NOMO-1 treated with dmso at 0.1 percent for 144 hours (cell line): Measurements from ENCODE around the gene MMP7.
A peak's percentile ranks its signal among the peaks of the same experiment; 100 is the strongest.

Source experiments
- DNase-seq: peaks from one replicate; lab custom pipeline; 2025; ENCODE audit not compliant: unreplicated experiment; lab: John Stamatoyannopoulos, UW

MMP7 gene

DNA sequence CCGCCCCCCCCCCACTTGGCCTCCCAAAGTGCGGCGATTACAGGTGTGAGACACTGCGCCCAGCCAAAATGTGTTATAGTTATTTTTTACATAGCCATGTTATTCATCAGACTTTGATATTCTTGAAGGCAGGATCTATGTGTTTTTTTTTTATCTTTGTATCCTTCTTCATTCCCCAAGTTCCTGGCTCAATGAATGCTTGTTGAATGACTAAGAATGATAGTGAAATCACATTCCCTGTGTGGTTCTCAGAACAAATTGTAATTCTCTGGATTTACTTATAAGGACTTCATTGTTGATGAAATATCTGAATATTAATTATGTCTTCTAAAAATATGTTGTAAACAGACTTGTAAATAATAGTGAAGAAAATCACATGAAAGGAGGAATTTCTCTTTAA is 33.5 kb downstream of the MMP7 start:
- no peak for DNase-seq

DNA sequence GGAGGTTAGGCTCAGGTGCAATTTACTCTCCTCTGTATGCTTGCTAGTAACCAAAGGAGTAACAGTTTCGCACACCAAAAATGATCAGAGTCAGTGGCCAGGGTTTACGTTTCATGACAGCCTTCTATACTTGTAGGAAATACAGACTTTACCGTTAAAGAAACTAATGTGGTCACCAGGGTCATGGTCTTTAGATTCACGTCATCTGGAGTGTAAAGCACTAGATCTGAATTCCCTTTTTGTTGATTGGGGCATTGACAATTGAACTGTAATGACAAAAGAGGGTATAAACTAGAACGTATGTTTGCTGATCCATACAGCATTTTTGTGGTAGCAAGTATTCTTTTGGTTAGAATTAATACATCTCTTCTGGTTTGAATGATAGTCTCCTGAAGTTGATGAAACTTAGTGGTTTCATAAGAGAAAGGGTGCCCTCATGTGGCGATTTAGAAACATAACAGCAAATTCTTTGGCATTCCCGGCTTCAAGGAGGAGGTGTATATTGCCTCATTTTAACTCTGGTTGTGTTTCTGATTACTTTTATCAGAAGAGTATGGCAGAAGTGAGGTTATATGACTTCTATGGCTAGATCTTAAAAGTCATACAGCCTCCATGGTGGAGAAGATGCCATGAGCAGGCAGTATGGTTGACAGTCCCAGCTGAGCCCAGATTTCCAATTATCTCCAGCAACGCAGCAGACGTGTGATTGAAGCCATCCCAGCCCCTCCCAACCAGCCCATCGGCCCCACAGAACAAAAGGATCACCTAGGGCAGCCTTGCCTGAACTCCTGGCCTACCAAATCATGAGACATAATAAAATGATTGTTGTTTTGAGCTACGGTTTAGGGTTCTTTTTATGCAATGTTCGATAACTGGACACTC is 35.1 kb downstream of the MMP7 start:
- peak; percentile 31 for DNase-seq

DNA sequence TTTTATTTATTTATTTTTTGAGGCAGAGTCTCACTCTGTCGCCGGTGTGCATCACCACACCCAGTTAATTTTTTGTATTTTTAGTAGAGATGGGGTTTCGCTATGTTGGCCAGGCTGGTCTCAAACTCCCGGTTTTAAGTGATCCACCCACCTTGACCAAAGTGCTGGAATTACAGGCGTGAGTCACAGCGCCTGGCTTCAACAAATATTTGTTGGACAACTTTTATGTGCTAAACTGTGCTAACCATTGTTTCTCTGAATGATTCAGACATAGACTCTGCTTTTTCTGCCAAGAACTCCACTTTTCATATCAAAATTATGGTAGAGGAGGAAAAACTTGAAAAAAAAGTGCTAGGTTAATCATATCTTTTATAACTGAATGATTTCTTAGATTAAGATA is 36.3 kb downstream of the MMP7 start:
- no peak for DNase-seq

DNA sequence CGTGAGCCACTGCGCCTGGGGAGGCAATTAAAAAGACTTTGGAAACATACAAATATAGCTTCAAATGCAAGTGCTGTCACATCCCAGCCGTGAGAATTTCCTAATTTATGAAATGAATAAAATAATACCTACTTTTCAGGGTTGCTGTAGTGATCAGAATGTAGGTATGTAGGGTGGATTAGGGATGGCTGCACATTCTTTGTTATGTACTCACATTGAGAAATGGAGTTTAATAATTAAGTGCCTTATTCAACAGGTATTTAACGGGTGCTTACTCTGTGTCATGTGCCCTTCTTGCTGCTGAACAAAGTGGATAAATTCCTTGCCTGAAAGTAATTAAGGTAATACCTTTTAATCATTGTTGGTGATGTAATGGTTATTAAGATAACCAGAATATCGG is 37.0 kb downstream of the MMP7 start:
- no peak for DNase-seq

DNA sequence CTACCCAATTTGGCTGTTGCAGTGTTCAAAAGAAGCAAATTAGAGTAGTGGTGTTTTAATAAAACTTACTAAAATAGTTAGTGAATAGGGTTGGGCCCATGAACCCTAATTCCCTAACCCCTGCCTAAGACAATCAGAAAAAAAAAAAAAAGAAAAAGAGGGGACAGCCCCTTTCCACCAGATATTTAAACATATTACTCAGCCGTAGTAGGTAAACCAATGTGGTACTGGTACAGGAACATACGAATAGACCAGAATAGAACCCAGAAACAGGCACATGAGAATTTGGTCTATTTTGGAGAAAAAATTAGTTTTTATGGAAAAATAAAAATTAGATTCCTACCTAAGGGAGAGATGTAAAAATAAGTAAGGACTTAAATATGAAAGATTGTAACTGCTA is 38.6 kb downstream of the MMP7 start:
- no peak for DNase-seq

DNA sequence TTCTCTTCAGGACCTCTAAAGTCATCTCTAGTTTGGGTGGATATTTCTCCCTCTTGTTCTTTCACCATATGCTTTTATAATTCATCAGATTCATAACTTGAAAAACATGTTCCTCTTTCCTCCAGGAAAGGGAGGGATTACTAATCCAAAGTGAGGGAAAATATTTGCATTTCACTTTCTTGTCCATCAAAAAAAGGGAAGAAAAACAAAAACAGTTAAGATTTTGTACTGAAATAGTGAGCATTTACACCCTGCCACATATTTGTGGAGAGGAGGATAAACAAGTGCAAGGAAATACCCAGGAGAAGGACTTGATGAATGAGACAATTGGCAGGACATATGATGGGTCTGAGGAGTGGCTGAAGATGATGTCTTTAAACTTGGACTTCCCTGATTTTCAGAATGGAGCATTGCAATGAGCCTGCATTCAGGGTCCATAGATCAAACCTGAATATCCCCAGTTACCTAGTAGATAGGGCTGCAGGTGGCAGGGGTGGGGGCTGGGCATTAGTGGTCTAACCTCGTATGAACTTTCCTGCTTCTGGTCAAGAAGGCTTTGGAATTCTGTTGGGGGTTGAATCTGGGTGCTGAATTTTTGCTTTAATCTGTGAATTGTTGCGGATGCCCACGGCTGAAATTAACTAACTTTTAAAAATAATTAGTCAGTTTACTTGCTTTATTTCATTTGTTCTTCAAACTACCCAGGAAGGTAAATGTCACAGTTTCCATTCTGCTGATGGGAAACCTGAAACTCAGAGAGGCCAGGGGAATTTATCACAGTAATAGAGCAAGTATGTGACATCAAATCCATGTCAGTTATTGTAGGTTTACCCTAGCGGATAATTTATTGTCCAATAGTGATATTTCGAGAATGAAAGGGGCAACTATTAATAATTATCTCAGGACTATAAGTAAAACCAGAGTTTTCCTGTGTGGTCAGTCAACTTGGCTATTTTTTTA is 41.1 kb downstream of the MMP7 start:
- DNase-seq, result no peak

DNA sequence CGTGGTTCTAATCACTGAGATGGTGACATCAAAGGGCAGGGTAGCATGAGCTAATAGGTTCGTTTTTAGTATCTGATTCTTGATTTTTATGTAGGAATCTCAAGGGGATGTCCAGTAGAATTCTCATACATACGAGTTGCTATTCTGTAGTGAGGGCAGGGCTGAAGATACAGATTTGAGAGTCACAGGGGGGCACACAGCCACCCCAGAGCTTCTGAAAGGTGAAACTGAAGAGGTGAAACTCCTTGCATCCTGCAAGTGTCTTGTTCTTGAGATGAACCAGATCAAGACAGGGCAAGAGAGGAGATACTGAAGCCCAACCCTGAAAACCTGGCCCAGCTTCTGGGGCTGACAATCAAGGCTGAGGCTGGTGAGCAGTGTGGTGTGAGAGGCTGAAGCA is 42.3 kb downstream of the MMP7 start:
- no peak for DNase-seq

DNA sequence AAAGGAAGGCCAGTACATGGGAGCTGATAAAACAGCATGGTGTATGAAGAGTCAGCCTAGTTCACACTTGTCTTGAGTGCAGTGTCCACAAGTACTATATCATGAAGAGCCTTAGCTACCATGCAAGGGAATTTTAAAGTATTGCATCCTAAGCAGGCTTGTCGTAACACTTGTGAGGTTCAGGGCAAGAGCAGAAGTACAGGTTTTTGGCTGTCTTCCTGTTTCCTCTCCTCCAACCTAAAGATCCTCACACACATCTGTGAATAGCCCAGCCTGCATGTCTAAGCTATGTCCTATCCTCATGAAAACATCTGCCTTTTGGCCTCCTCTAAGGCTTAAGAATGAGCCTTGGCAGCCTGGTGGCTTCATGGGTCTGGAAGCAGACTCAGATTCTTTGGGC is 43.3 kb downstream of the MMP7 start:
- no peak for DNase-seq

DNA sequence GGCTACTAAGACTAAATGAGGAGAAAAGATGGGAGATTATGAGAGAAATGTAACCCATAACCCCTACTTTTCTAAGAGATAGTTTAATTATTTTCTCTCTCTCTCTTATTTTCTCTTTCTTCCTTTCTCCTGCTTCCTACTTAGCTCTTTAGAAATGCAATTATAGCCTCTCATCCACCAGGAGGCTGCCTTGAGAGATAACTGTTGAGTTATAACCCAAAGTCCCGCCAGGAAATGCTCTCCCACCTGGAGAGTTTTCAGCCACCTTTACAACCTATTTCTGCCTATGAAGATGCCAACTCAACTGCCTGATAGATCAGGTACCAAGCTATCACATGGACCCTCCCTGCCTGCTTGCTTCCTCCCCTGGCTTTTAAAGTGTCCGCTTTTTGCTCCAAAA is 44.0 kb downstream of the MMP7 start:
- DNase-seq, result no peak

DNA sequence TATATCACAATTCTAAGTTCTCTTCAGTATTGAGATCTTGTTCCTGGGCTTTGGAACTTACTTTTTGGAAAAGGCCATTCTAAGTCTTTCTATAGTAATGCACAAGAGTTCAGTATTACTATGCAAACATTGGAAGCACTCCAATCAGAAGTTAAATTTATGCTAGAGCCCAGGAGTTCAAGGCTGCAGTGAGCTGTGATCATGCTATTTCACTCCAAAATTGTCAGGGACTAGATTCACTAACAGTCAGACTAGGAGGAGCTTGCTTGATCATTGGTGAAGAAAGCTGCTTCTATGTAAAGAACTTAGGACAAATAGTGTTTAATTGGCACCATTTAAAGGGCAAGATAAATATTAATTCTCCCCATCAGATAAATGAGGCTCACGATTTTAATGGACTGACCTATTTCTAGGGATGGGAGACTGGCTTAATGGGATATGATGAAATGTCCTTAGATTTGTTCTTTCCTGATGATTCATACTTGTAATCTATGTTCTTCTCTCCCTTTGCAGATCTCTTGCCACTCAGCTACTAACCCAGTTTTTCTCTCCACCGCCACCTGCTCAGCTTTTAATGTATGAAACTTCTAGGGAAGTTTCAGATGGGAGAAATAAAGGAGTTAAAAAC is 45.3 kb downstream of the MMP7 start:
- DNase-seq, result no peak

DNA sequence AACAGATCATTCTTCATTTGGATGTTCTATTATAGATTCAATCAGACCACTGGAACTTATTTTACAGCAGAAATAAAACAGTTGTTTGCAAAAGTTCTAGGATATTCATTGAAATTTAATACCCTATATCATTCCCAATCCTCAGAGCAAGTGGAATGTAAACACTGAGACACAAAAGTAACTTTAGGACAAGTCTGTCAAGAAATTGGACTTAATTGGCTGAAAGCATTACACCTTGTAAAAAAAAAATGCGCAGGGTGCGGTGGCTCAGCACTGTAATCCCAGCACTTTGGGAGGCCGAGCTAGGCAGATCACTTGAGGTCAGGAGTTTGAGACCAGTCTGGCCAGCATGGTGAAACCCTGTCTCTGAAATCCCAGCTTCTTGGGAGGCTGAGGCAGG is 48.1 kb downstream of the MMP7 start:
- DNase-seq, result no peak

DNA sequence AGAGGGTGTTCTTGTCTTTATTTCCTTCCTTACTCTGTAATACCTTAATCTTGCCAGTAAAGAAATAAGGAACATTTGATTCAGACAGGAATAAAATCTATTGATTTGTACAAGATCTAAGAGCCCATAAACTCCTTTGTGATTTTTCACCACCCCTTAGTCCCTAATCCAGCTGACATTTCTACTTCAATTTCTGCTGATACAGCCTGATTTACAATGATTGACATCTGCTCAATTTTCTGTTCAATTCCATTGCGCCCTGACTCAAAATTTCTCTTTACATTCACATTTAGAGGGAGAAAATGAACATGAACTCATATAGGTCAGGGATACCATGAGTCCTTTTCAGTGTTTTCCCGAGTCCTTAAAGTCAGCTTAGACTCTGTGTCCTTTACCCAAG is 50.8 kb downstream of the MMP7 start:
- no peak for DNase-seq

DNA sequence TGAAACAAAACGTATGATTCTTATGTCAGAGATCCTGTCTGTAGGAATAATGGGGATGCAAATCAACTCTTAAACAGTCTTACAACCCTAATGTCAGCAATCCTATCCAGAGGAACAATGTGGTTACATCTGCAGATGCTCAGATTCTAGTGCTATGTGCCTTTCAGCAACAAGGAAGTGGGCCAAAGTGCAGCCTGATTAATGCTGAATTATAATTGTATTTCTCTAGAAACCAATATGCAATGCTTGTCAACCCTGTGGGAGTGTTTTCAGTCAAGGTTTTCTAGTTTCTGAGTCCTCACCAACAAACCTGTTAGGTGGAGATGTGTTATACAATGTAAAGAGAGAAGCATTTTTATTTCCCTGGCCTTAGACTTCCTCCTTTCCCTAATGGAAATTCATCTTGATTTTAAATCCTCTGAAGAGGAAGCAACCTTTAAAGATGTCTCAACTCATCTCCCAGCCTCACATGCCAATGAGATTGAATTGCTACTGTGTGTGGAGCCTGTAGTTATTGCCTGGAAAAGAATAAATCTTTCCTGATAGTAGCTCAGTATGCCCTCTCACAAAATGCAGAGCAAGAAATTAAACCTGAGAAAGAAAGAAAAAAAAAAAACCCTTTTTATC is 51.8 kb downstream of the MMP7 start:
- DNase-seq, result no peak

DNA sequence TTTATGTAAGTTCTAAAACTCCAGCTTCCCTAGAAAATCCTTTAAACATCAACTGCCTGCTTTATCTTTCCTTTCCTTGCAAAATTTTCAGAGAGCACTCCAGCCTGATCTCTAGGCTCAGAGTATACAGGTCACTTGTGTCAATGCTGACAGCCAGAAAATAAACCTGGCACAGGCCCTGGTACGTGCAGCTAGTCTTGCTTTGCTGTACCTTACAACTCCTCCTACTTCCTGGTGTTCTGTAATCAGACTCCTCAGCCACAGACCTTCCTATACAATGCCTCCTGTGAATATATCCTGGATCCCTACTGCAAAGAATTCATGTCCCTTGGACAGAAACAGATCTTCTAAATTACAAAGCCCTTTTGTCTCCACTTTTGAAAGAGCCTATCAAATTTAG is 53.7 kb downstream of the MMP7 start:
- DNase-seq, result no peak

DNA sequence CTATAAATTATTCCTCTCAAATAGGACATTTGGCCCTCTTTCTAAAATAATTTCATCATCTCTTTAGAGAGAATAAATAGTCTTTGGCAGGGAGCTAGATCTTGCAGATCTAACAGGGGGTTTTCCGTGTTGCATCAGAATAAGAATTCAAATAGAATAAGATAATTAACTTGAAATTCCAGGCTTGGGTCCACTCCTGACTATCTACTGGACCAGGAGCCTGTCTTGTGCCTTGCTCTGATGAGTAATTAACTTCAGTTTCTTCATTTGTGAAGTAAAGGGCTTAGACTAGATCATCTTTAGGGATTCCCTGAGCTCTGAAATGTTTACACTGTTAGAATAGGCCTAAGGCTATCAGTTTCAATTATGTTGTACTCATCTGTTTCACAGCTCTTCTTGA is 54.5 kb downstream of the MMP7 start:
- DNase-seq, result no peak

DNA sequence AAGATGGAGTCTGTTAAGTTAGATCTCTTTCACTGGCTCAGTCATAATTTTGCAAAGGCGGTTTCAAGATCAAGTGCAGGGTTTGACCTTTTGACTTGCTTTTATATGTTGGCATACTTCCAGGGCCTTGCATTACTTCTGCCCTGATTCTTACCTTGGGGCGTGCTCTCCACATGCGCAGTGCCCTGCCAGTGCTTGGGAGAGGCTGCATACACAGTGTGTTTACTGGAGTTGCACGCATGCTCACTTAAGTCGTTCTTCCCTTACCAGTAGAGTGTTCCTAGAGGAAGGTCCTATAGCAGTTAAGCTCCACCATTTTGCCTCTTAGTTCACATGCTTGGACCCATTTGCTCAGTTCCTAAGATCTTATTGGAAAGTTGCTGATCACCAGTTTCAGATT is 57.0 kb downstream of the MMP7 start:
- no peak for DNase-seq

DNA sequence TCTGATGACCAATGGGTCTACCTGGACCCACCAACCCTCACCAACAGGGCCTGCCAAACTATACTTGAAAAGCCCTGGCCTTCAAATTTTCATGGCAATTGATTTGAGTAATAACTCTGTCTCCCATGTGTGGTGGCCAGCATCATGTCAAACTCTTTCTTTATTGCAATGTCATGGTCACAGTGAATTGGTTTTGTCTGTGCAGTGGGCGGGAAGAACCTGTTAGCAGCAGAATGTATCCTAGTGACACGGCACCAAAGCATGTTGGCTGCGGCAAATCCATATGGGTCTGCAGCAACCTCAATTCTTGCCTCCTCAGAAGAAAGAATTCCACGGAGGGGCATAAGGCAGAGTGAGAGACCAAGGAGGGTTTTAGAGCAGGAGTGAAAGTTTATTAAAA is 58.4 kb downstream of the MMP7 start:
- DNase-seq, result no peak

DNA sequence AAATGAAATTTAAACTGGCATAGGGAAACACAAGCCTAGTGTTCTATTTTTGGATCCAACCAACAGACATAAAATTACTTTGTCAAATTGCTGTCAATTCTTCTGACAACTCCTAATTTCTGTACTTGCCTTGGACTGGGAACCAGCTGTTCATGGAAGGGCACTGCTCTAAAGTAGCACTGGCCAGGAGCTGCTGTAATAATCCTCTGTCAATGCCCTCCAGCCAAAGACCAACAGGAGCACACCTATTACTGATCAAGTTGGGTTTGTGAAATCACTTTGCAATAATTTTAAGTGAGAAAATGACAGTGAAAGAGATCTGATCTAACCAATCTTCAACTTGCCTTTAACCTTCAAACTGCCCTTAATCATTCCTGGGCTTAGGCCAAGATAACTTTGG is 59.1 kb downstream of the MMP7 start:
- DNase-seq, result no peak
